IPS-18a (cell line): ENCODE measurements around the gene CEACAM16.
"Not testable (repeated sequence)": the region's sequence is repeated elsewhere in the genome, so short reads cannot be mapped to it uniquely, and the experiment has no call there.

Experiments used
- H3K27ac ChIP-seq: one replicate; pipeline ENCODE4 v1.5.1; 2013; ENCODE audit warnings: low read length
- H3K27me3 ChIP-seq: one replicate; pipeline ENCODE4 v1.6.1; 2013; ENCODE audit warnings: mild to moderate bottlenecking, low read length; ENCODE audit not compliant: control insufficient read depth, insufficient read depth
- H3K36me3 ChIP-seq: one replicate; pipeline ENCODE4 v1.6.1; 2013; ENCODE audit warnings: low read depth, low read length; ENCODE audit not compliant: control insufficient read depth
- H3K4me1 ChIP-seq: one replicate; pipeline ENCODE4 v1.6.1; 2013; ENCODE audit warnings: low read depth, low read length; ENCODE audit not compliant: control insufficient read depth
- H3K4me3 ChIP-seq: one replicate; pipeline ENCODE4 v1.5.1; 2013; ENCODE audit warnings: low read length
- H3K9ac ChIP-seq: one replicate; pipeline ENCODE4 v1.6.1; 2013; ENCODE audit warnings: mild to moderate bottlenecking, low read length, moderate library complexity
- H3K9me3 ChIP-seq: one replicate; pipeline ENCODE4 v1.6.1; 2013; ENCODE audit warnings: low read depth, low read length; ENCODE audit not compliant: control insufficient read depth

Gene CEACAM16

DNA sequence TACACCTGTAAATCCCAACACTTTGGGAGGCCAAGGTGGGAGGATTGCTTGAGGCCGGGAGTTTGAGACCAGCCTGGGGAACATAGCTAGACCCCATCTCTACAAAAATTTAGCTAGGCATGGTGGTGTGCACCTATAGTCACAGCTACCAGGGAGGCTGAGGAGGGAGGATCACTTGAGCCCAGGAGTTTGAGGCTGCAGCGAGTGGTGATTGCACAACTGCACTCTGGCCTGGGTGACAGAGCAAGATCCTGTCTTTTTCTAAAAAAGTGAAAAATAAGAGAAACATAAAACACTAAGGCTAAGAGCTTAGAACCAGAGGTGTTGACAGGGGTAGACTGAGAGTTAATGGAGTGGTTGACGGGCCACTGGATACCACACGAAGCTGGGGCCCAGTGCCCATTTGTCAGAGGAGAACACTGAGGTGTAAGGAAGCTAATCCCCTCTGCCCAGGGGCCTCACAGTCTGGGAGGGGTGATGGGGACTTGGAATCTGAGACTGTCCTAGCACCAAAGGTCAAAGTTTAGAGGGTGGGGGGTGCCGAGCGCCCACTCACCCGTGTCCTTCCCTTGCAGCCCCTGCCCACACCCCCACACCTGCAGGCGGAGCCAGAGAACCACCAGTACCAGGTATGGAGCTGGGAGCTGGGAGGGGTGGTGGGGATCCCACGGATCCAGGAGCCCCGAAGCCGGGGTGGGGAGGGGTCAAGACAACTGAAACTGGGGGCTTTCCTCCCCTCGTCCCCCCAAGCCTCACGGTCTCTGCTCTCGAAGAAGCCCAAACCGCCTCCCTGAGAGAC is 16.8 kb upstream of the CEACAM16 start:
- no peaks in the 10 kb centered on the region for H3K9me3 ChIP-seq
- H3K4me1 ChIP-seq = no peaks in the 10 kb centered on the region
- H3K9ac ChIP-seq = no peak overlapping the region
- H3K4me3 ChIP-seq = no peak overlapping the region
- no peaks in the 10 kb centered on the region for H3K36me3 ChIP-seq
- H3K27me3 ChIP-seq = no peaks in the 10 kb centered on the region
- no peak overlapping the region for H3K27ac ChIP-seq

GRCh38 chr19:44682807-44683206 is 16.1 kb upstream of the CEACAM16 start:
- Histone ChIP-seq H3K4me1 (no peaks in the 10 kb centered on the region), H3K27me3 (no peaks in the 10 kb centered on the region), H3K27ac (no peak overlapping the region), H3K36me3 (no peaks in the 10 kb centered on the region), H3K9ac (no peak overlapping the region), H3K9me3 (no peaks in the 10 kb centered on the region), H3K4me3 (no peak overlapping the region)

GRCh38 chr19:44683434-44684210 is 15.3 kb upstream of the CEACAM16 start:
- H3K27me3 ChIP-seq = no peaks in the 10 kb centered on the region
- no peaks in the 10 kb centered on the region for H3K4me1 ChIP-seq
- H3K36me3 ChIP-seq = no peaks in the 10 kb centered on the region
- no peak overlapping the region for H3K27ac ChIP-seq
- H3K9ac ChIP-seq = no peak overlapping the region
- H3K4me3 ChIP-seq = no peak overlapping the region
- no peaks in the 10 kb centered on the region for H3K9me3 ChIP-seq

- H3K4me1 ChIP-seq, H3K4me3 ChIP-seq, H3K9ac ChIP-seq, H3K27me3 ChIP-seq, H3K9me3 ChIP-seq, H3K36me3 ChIP-seq, H3K27ac ChIP-seq: not testable (repeated sequence)
These were observed 14.6 kb upstream of the CEACAM16 start for GRCh38 chr19:44684396-44684795.

DNA sequence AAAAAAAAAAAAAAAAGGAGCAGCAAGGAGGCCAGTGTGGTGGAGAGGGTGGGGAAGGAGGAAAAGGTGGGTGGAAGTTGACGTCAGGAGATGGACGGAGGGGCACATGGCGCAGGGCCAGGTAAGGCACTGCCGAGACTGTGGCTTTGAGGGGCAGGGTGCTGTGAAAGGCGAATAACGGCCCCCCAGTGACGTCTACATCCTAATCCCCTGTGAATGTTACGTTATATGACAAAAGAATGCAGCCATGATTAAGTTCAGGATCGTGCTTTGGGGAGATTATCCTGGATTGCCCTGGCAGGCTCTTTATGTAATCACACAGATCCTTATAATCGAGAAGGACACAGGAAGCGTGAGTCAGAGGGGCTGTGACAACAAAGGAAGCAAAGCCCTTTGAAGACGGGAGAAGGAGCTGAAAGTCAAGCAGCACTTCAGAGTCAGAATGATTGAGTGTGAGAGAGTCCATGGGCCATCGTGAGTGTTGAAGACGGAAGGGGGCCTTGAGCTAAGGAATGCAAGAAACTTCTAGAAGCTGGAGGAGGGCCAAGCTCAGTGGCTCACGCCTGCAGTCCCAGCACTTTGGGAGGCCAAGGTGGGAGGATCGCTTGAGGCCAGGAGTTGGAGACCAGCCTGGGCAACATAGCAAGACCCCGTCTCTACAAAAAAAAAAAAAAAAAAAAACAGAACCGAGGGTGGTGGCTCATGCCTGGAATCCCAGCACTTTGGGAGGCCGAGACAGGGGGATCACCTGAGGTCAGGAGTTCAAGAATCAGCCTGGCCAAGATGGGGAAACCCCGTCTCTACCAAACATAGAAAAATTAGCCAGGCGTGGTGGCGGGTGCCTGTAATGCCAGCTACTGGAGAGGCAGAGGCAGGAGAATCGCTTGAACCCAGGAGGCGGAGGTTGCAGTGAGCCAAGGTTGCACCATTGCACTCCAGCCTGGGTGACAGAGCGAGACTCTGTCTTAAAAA is 13.8 kb upstream of the CEACAM16 start:
- no peak overlapping the region for H3K9ac ChIP-seq
- no peak overlapping the region for H3K27ac ChIP-seq
- H3K36me3 ChIP-seq = no peaks in the 10 kb centered on the region
- H3K4me1 ChIP-seq = no peaks in the 10 kb centered on the region
- H3K4me3 ChIP-seq = no peak overlapping the region
- H3K9me3 ChIP-seq = no peaks in the 10 kb centered on the region
- no peaks in the 10 kb centered on the region for H3K27me3 ChIP-seq

GRCh38 chr19:44685877-44686276 is 13.1 kb upstream of the CEACAM16 start:
- Histone ChIP-seq H3K9ac (no peak overlapping the region), H3K27ac (no peak overlapping the region), H3K4me3 (no peak overlapping the region), H3K4me1 (no peaks in the 10 kb centered on the region), H3K27me3 (no peaks in the 10 kb centered on the region), H3K36me3 (no peaks in the 10 kb centered on the region), H3K9me3 (no peaks in the 10 kb centered on the region)

- Histone ChIP-seq H3K27ac (no peak overlapping the region), H3K9ac (no peak overlapping the region), H3K36me3 (no peaks in the 10 kb centered on the region), H3K9me3 (no peaks in the 10 kb centered on the region), H3K4me3 (no peak overlapping the region), H3K27me3 (no peaks in the 10 kb centered on the region), H3K4me1 (no peaks in the 10 kb centered on the region)
These were observed 12.1 kb upstream of the CEACAM16 start for GRCh38 chr19:44686896-44687295.

- Histone ChIP-seq H3K4me3 (no peak overlapping the region), H3K27ac (no peak overlapping the region), H3K27me3 (no peaks in the 10 kb centered on the region), H3K9ac (no peak overlapping the region), H3K36me3 (no peaks in the 10 kb centered on the region), H3K9me3 (no peaks in the 10 kb centered on the region), H3K4me1 (no peaks in the 10 kb centered on the region)
These were observed 11.1 kb upstream of the CEACAM16 start for GRCh38 chr19:44687888-44688287.

DNA sequence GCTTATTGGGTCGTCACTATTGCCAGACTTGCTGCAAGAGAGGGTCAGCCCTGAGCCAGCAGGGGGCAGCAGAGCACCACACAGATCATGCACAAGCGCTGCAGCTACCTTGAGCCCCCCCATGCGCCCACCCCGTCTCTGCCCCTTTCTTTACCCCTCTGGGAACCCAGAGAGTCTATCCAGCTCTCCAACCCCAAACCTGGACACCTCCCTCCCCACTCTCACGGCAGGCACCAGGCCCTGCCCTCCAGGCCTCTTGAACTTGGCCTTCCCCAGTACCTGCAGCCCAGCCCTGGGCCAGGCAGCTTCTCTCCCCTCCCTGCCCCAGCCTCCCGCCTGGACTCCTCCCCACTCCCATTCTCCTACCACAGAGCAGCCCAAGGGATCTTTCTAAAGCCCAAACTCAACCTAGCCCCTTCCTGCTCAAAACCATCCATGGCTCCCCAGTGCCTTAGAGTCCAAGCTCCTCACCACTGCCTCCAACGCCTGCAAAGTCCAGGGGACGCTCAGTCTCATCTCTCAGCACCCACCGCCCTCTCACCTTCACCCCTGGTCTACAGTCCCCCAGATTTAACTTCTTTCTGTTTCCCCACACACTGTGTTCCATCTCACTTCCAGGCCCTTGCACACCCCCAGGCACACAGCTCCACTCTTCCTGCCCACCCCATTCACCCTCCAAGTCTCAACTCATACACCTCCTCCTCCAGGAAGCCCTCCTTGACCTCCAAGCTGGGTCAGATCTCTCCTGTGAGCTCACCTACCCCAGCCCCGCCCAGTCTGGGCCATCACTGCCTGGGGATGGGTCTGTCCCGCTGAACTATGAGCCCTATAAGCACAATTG is 9.4 kb upstream of the CEACAM16 start:
- Histone ChIP-seq H3K4me3 (no peak overlapping the region), H3K9me3 (no peaks in the 10 kb centered on the region), H3K27me3 (no peaks in the 10 kb centered on the region)

GRCh38 chr19:44690131-44690440 is 8.9 kb upstream of the CEACAM16 start:
- no peaks in the 10 kb centered on the region for H3K4me1 ChIP-seq
- no peak overlapping the region for H3K9ac ChIP-seq
- no peaks in the 10 kb centered on the region for H3K36me3 ChIP-seq
- H3K4me3 ChIP-seq = no peak overlapping the region
- H3K27me3 ChIP-seq = no peaks in the 10 kb centered on the region
- no peaks in the 10 kb centered on the region for H3K9me3 ChIP-seq
- H3K27ac ChIP-seq = no peak overlapping the region

More for the DNA sequence above, 9.4 kb upstream of the CEACAM16 start:
- Histone ChIP-seq H3K36me3 (no peaks in the 10 kb centered on the region), H3K4me1 (no peaks in the 10 kb centered on the region), H3K27ac (no peak overlapping the region), H3K9ac (no peak overlapping the region)

DNA sequence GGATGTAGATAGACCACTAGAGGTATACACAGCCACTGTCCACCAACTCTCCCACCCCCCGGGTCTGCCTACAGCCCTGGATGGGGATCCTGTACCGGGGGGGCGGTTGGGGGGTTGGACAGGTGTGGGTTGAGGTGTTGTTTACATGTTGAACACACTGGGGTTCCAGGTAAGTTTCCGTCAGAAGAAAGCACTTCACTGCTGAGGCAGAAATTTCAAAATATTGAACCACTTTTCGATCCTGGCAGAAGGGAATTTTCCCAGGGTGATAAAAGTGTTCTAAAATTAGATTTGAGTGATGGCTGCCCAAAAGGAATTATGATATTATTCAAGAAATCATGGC is 6.6 kb upstream of the CEACAM16 start:
- H3K4me3 ChIP-seq = no peak overlapping the region
- peaks cover 5% of the 10 kb centered on the region for H3K4me1 ChIP-seq
- no peak overlapping the region for H3K9ac ChIP-seq
- H3K27me3 ChIP-seq = no peaks in the 10 kb centered on the region
- H3K36me3 ChIP-seq = no peaks in the 10 kb centered on the region
- H3K9me3 ChIP-seq = no peaks in the 10 kb centered on the region
- H3K27ac ChIP-seq = no peak overlapping the region
